MM.1S (cell line): ENCODE data around the gene INSR.

ENCODE experiments used
- DNase-seq: peaks from one replicate; pipeline ENCODE4 v3.0.0-alpha.2; 2015
- H2AFZ ChIP-seq: fragments of 300-600 bp; sonication (generic); 2 replicates; pipeline ENCODE4 v1.6.0; 2016; ENCODE audit warnings: antibody characterized with exemption, low read length
- H3F3A ChIP-seq: fragments of 300-600 bp; sonication (generic); 2 replicates; pipeline ENCODE4 v1.6.1; 2016; ENCODE audit warnings: mild to moderate bottlenecking, antibody characterized with exemption, low read length, moderate library complexity, mixed read lengths; ENCODE audit not compliant: insufficient read depth
- H3K27ac ChIP-seq: fragments of 300-600 bp; sonication (generic); 2 replicates; pipeline ENCODE4 v1.5.1; 2016; ENCODE audit warnings: mild to moderate bottlenecking, low read length
- H3K27me3 ChIP-seq: fragments of 300-600 bp; sonication (generic); replicated peaks from 2 replicates; pipeline ENCODE4 v1.6.0; 2016; ENCODE audit warnings: low read length; ENCODE audit not compliant: insufficient read depth
- H3K36me3 ChIP-seq: fragments of 300-600 bp; sonication (generic); replicated peaks from 2 replicates; pipeline ENCODE4 v1.6.1; 2016; ENCODE audit warnings: mild to moderate bottlenecking, low read length, mixed read lengths; ENCODE audit not compliant: insufficient read depth
- H3K4me1 ChIP-seq: fragments of 300-600 bp; sonication (generic); 2 replicates; pipeline ENCODE4 v1.6.1; 2016; ENCODE audit warnings: low read length, mixed read lengths
- H3K4me2 ChIP-seq: fragments of 300-600 bp; sonication (generic); 2 replicates; pipeline ENCODE4 v1.6.0; 2016; ENCODE audit warnings: low read depth, low read length
- H3K4me3 ChIP-seq: fragments of 300-600 bp; sonication (generic); 2 replicates; pipeline ENCODE4 v1.5.1; 2016; ENCODE audit warnings: low read length, mixed read lengths
- H3K79me2 ChIP-seq: fragments of 300-600 bp; sonication (generic); 2 replicates; pipeline ENCODE4 v1.6.1; 2016; ENCODE audit warnings: mixed run types, low read length, mixed read lengths
- H3K9ac ChIP-seq: fragments of 300-600 bp; sonication (generic); 2 replicates; pipeline ENCODE4 v1.6.1; 2016; ENCODE audit warnings: low read length, mixed read lengths
- H3K9me2 ChIP-seq: fragments of 300-600 bp; sonication (generic); replicated peaks from 2 replicates; pipeline ENCODE4 v1.6.1; 2016; ENCODE audit warnings: mild to moderate bottlenecking, low read length, mixed read lengths; ENCODE audit not compliant: insufficient read depth
- H3K9me3 ChIP-seq: fragments of 300-600 bp; sonication (generic); replicated peaks from 2 replicates; pipeline ENCODE4 v1.6.1; 2016; ENCODE audit warnings: mild to moderate bottlenecking, low read length, mixed read lengths; ENCODE audit not compliant: insufficient read depth
- H4K20me1 ChIP-seq: fragments of 300-600 bp; sonication (generic); 2 replicates; pipeline ENCODE4 v1.6.1; 2016; ENCODE audit warnings: mild to moderate bottlenecking, low read length, moderate library complexity, mixed read lengths; ENCODE audit not compliant: insufficient read depth
- EZH2 ChIP-seq: fragments of 300-600 bp; sonication (generic); optimal IDR thresholded peaks from 2 replicates; pipeline ENCODE3; 2017; ENCODE audit warnings: low read depth, mild to moderate bottlenecking, antibody characterized with exemption, low read length, mixed read lengths
- EZH2phosphoT487 ChIP-seq: fragments of 300-600 bp; sonication (generic); IDR thresholded peaks from 2 replicates; pipeline ENCODE4 v1.6.1; 2018; ENCODE audit warnings: antibody characterized with exemption, low read length
- TF ChIP-seq, protein P1 (sequence below): fragments of 300-600 bp; sonication (generic); IDR thresholded peaks from 2 replicates; pipeline ENCODE4 v1.5.1; 2016; ENCODE audit warnings: antibody characterized with exemption, low read length, mixed read lengths

Gene INSR

DNA sequence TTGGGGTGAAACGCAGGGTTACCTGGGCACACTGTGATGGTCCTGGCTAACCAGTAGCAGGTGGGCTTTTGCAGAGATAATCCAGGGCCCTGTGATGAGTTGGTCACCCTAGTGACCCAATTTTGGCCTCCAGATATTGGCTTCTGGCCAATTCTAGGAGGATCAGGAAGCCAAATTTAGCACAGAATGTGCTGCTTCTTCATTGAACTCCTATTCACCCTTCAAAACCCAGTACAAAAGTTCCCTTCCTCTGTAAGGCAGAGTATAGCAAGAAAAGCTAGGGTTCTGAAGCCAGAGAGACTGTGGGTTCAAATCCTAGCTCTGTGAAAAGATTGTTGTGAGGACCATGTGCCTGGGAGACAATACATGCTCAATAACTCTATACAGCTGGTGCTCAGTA is 70.8 kb downstream of the INSR start:
- Histone ChIP-seq H3F3A (no peaks in the 10 kb centered on the region), H4K20me1 (no peaks in the 10 kb centered on the region), H3K36me3 (no peaks in the 10 kb centered on the region), H3K9me3 (no peaks in the 10 kb centered on the region), H3K4me2 (no peak overlapping the region), H3K9me2 (no peaks in the 10 kb centered on the region), H3K79me2 (peaks cover 71% of the 10 kb centered on the region), H2AFZ (no peak overlapping the region), H3K27me3 (no peaks in the 10 kb centered on the region), H3K4me3 (no peak overlapping the region), H3K9ac (no peak overlapping the region), H3K4me1 (no peaks in the 10 kb centered on the region; the same call in 1 of the 2 replicates), H3K27ac (no peak overlapping the region)
- TF ChIP-seq EZH2phosphoT487 (no peak), EZH2 (no peak)
- TF ChIP-seq, protein P1, sequence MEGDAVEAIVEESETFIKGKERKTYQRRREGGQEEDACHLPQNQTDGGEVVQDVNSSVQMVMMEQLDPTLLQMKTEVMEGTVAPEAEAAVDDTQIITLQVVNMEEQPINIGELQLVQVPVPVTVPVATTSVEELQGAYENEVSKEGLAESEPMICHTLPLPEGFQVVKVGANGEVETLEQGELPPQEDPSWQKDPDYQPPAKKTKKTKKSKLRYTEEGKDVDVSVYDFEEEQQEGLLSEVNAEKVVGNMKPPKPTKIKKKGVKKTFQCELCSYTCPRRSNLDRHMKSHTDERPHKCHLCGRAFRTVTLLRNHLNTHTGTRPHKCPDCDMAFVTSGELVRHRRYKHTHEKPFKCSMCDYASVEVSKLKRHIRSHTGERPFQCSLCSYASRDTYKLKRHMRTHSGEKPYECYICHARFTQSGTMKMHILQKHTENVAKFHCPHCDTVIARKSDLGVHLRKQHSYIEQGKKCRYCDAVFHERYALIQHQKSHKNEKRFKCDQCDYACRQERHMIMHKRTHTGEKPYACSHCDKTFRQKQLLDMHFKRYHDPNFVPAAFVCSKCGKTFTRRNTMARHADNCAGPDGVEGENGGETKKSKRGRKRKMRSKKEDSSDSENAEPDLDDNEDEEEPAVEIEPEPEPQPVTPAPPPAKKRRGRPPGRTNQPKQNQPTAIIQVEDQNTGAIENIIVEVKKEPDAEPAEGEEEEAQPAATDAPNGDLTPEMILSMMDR = no peak
- no peak for DNase-seq

DNA sequence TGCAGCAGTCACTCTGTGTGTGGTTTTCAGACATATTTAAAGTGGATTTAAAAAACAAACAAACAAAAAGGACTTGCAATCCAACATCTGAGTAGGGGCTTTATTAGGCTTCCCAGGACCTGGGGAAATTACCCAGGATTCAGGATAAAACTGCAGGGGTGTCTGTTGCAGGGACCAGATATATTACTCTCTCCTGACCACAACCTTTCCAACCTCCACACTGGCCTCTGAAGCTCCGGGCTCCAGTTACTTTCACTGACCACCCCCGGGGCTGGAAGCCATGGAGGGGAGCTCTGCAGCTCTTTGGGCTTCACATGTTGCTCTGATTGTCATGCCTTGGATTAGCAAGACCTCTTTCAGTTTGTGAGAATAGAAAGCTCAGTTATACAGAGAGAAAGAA is 75.2 kb downstream of the INSR start:
- no peaks in the 10 kb centered on the region for H4K20me1 ChIP-seq
- no peaks in the 10 kb centered on the region; the same call in 1 of the 2 replicates for H3K4me1 ChIP-seq
- peaks cover 45% of the 10 kb centered on the region for H3K79me2 ChIP-seq

DNA sequence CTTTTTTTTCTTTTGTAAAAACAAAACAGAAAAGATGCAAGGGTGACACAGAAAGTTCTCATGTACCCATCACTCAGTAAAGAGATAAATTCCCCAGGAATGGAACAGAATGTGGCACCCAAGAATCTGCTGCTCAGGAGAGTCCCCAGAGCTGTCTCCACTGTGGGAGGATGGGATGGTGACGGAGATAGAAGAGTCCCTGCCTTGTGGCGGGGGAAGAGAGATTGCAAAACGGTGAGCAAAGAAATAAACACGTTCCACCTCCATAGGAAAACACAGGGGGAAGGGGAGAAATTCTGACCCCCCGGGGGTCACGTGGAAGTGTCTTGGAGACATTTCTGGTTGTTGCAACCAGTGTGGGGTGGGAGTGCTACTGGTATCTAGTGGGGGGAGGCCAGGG is 76.4 kb downstream of the INSR start:
- no peak for DNase-seq
- Histone ChIP-seq H3F3A (no peaks in the 10 kb centered on the region), H3K9me3 (no peaks in the 10 kb centered on the region), H3K9ac (no peak overlapping the region), H3K4me2 (no peak overlapping the region), H3K27me3 (no peaks in the 10 kb centered on the region), H3K9me2 (no peaks in the 10 kb centered on the region), H2AFZ (no peak overlapping the region), H3K4me1 (no peaks in the 10 kb centered on the region), H3K27ac (no peak overlapping the region), H3K79me2 (peaks cover 41% of the 10 kb centered on the region), H3K4me3 (no peak overlapping the region), H3K36me3 (no peaks in the 10 kb centered on the region), H4K20me1 (no peaks in the 10 kb centered on the region)
- TF ChIP-seq EZH2phosphoT487 = no peak
- TF ChIP-seq EZH2 = no peak
- TF ChIP-seq, protein P1 = no peak

More for the DNA sequence above, 75.2 kb downstream of the INSR start:
- no peak overlapping the region for H3K4me2 ChIP-seq
- H3F3A ChIP-seq = no peaks in the 10 kb centered on the region
- TF ChIP-seq, protein P1 = no peak
- no peak for TF ChIP-seq EZH2phosphoT487
- no peak for TF ChIP-seq EZH2
- no peaks in the 10 kb centered on the region for H3K9me3 ChIP-seq
- H3K4me3 ChIP-seq = no peak overlapping the region
- H3K9me2 ChIP-seq = no peaks in the 10 kb centered on the region
- no peak overlapping the region for H3K27ac ChIP-seq
- no peak overlapping the region for H2AFZ ChIP-seq
- no peaks in the 10 kb centered on the region for H3K27me3 ChIP-seq
- H3K36me3 ChIP-seq = no peaks in the 10 kb centered on the region
- no peak overlapping the region for H3K9ac ChIP-seq
- no peak for DNase-seq
